WERI-Rb-1 (cell line): Measurements from ENCODE around the gene CD79B.

ENCODE experiments used
- DNase-seq: peaks from one replicate; pipeline ENCODE4 v3.0.0-alpha.2; 2020
- H3K27ac ChIP-seq: fragments of 250-450 bp; sonication (Bioruptor Pico); 2 replicates; pipeline ENCODE4 v1.5.1; 2020; ENCODE audit warnings: mild to moderate bottlenecking, moderate library complexity
- H3K27me3 ChIP-seq: fragments of 250-450 bp; sonication (Bioruptor Pico); 2 replicates; pipeline ENCODE4 v1.5.1; 2021; ENCODE audit warnings: mild to moderate bottlenecking, low read depth, moderate library complexity; ENCODE audit not compliant: insufficient read depth, severe bottlenecking
- H3K36me3 ChIP-seq: fragments of 250-450 bp; sonication (Bioruptor Pico); 2 replicates; pipeline ENCODE4 v1.5.1; 2020; ENCODE audit warnings: mild to moderate bottlenecking, moderate library complexity
- H3K4me3 ChIP-seq: 2 replicates; pipeline ENCODE4 v1.5.1; 2011; ENCODE audit warnings: low read depth, mild to moderate bottlenecking, control low read depth, low read length
- H3K9me3 ChIP-seq: fragments of 250-450 bp; sonication (Bioruptor Pico); 2 replicates; pipeline ENCODE4 v1.5.1; 2021; ENCODE audit warnings: mild to moderate bottlenecking, moderate library complexity; ENCODE audit not compliant: severe bottlenecking
- CTCF ChIP-seq: IDR thresholded peaks from 2 replicates; pipeline ENCODE4 v1.5.1; 2011; ENCODE audit warnings: low read depth, mild to moderate bottlenecking, control low read depth, inconsistent platforms, low read length

Gene CD79B

GRCh38 chr17:63966646-63967264 lies 34.6 kb upstream of the CD79B start:
- no peaks in the 10 kb centered on the region for H3K9me3 ChIP-seq
- H3K36me3 ChIP-seq: no peaks in the 10 kb centered on the region
- H3K4me3 ChIP-seq: no peak overlapping the region
- TF ChIP-seq CTCF: no peak
- no peaks in the 10 kb centered on the region for H3K27me3 ChIP-seq
- no peak overlapping the region for H3K27ac ChIP-seq
- DNase-seq: no peak

GRCh38 chr17:63963123-63963522 lies 31.0 kb upstream of the CD79B start:
- H3K27me3 ChIP-seq: no peaks in the 10 kb centered on the region
- no peaks in the 10 kb centered on the region for H3K36me3 ChIP-seq
- H3K9me3 ChIP-seq: no peaks in the 10 kb centered on the region
- DNase-seq: no peak
- H3K4me3 ChIP-seq: no peak overlapping the region
- TF ChIP-seq CTCF: no peak
- H3K27ac ChIP-seq: no peak overlapping the region

GRCh38 chr17:63962298-63962744 lies 30.2 kb upstream of the CD79B start:
- Histone ChIP-seq H3K9me3 (no peaks in the 10 kb centered on the region), H3K27ac (no peak overlapping the region), H3K4me3 (no peak overlapping the region), H3K36me3 (no peaks in the 10 kb centered on the region), H3K27me3 (no peaks in the 10 kb centered on the region)
- no peak for DNase-seq
- TF ChIP-seq CTCF: no peak

GRCh38 chr17:63961355-63962212 lies 29.5 kb upstream of the CD79B start:
- DNase-seq: peak; percentile 69
- no peak overlapping the region for H3K27ac ChIP-seq
- H3K4me3 ChIP-seq: no peak overlapping the region

GRCh38 chr17:63960430-63960829 lies 28.3 kb upstream of the CD79B start:
- TF ChIP-seq CTCF: no peak
- Histone ChIP-seq H3K4me3 (no peak overlapping the region), H3K36me3 (no peaks in the 10 kb centered on the region), H3K27ac (no peak overlapping the region), H3K9me3 (no peaks in the 10 kb centered on the region), H3K27me3 (no peaks in the 10 kb centered on the region)
- peak; percentile 42 for DNase-seq

More at GRCh38 chr17:63961355-63962212, 29.5 kb upstream of the CD79B start:
- Histone ChIP-seq H3K36me3 (no peaks in the 10 kb centered on the region), H3K27me3 (no peaks in the 10 kb centered on the region), H3K9me3 (no peaks in the 10 kb centered on the region)
- no peak for TF ChIP-seq CTCF
